HG03432 (cell line): ENCODE measurements around the gene SLCO4A1.

Experiments used
- ATAC-seq: cut with Tn5 transposase; IDR thresholded peaks from one replicate; pipeline ENCODE4 v1.9.1; 2021; ENCODE audit warnings: mild to moderate bottlenecking, moderate library complexity; ENCODE audit not compliant: unreplicated experiment

The SLCO4A1 gene, protein sequence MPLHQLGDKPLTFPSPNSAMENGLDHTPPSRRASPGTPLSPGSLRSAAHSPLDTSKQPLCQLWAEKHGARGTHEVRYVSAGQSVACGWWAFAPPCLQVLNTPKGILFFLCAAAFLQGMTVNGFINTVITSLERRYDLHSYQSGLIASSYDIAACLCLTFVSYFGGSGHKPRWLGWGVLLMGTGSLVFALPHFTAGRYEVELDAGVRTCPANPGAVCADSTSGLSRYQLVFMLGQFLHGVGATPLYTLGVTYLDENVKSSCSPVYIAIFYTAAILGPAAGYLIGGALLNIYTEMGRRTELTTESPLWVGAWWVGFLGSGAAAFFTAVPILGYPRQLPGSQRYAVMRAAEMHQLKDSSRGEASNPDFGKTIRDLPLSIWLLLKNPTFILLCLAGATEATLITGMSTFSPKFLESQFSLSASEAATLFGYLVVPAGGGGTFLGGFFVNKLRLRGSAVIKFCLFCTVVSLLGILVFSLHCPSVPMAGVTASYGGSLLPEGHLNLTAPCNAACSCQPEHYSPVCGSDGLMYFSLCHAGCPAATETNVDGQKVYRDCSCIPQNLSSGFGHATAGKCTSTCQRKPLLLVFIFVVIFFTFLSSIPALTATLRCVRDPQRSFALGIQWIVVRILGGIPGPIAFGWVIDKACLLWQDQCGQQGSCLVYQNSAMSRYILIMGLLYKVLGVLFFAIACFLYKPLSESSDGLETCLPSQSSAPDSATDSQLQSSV

DNA sequence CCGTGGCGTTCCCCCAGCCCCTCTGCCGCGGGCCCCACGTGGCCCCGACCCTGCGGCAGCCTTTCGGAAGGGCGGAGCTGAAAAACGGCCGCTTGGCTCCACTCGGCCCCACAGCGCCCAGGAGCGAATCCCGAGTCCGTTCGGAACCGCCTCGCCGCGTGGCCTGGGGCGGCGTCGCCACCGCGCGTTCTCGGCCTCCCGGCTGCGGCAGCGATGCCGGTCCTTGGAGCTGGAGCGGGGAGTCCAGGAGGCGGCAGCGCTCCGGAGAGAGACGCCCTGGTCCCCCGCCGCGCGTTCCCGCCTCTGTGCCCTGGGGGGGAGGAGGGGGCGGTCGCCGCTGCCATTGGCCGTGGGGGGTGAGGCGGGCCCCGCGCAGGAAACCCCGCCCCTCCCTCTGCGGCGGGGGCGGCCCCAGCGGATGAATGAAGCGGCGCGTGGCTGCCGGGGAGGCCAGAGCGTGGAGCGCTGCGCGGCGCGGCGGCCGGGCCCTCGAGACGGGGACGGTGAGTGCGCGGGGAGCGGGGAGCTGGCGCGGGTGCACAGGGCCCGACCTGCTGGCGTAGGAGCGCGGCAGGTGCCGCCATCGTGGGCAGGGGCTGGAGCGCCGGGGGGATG is at the start of gene SLCO4A1:
SLCO4A1 (plus strand) TSS at position 453 of the 615 bp plus-strand sequence. CDS start 13,952 bp downstream, outside the sequence.
- ATAC-seq: peak; percentile 79

DNA sequence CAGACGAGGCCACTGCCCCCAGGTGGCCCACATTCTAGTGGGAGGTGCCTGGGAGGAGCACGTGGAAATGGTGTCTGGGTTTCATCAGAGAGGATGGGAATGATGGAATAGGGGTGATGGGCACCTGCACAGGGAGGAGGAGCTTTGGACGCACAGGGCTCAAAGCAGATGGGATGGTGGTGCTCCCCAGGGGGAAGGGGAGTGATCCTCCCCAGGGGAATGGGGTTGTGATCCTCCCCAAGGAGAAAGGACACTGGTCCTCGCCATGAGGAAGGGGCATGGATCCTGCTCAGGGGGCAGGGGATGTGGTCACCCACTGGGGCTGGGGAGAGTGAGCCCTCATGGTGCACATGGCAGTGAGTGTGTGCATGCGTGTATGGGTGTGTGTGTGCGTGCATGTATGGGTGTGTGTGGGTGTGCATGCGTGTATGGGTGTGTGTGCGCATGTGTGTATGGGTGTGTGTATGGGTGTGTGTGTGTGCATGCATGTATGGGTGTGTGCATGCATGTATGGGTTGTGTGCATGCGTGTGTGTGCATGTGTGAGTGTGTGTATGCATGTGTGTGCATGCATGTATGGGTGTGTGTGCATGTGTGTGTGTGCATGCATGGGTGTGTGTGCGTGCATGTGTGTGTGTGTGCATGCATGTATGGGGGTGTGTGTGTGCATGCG is 49.7 kb upstream of the SLCO4A1 start:
- no peak for ATAC-seq

DNA sequence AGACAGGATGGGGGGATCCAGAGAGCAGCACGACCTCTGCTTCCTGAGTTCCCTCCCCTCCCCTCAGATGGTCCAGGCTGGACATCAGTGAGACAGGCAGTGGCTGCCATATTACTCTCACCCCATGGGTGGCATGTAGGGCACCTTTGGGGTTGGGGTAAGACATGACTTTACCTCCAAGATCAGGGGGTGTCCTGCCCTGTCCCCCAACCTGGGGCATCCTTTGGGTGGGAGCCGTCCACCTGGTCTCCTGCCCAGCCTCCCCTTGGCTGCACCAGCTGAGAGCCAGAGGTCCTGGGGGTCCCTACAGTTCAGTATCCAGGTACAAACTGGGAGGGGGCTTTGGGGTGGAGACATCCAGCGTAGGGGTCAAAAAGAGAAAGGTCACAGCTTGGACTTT is 48.7 kb upstream of the SLCO4A1 start:
- ATAC-seq: no peak

- no peak for ATAC-seq
These were observed 47.2 kb upstream of the SLCO4A1 start for GRCh38 chr20:62595069-62595468.

DNA sequence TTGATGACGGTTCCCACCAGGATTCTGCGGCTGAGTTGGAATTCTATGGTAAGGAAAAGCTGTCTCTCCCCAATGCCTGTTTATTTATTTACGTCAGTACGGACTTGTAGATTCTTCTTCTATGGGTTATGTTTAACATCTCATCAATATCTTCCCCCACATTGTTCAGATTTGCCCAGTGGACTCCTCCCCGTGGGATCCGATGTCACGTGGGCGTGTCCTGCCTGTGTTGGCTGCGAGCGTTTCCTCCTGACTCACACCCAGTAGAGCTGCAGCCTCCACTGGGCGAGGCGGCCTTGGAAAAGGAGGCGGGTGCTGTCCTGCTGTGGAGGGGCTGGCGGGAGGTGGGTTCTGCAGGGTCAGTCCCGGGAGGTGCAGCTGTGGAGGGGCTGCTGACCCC is 46.8 kb upstream of the SLCO4A1 start:
- no peak for ATAC-seq

GRCh38 chr20:62596486-62596885 is 45.8 kb upstream of the SLCO4A1 start:
- ATAC-seq: no peak

DNA sequence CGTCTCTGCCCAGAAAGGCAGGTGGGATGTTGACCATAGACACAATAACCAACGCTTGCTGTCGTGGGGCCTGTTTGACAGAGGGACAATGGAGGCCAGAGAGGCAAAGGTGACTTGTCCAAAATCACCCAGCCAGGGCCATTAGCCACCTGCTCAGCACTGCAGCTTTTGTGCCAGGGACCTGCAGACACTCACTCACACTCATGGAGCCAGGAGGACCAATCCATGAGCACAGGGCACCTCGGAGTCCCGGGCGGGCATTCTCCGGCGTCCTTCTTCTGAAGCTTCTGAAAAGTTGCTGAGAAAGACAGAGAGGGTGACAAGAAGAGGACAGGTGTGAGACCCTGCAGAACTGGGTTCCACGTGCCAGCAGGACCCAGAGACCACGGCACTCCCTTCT is 45.4 kb upstream of the SLCO4A1 start:
- no peak for ATAC-seq

GRCh38 chr20:62597416-62598115 is 44.7 kb upstream of the SLCO4A1 start:
- no peak for ATAC-seq

- ATAC-seq: no peak
These were observed 43.5 kb upstream of the SLCO4A1 start for GRCh38 chr20:62598761-62599194.

DNA sequence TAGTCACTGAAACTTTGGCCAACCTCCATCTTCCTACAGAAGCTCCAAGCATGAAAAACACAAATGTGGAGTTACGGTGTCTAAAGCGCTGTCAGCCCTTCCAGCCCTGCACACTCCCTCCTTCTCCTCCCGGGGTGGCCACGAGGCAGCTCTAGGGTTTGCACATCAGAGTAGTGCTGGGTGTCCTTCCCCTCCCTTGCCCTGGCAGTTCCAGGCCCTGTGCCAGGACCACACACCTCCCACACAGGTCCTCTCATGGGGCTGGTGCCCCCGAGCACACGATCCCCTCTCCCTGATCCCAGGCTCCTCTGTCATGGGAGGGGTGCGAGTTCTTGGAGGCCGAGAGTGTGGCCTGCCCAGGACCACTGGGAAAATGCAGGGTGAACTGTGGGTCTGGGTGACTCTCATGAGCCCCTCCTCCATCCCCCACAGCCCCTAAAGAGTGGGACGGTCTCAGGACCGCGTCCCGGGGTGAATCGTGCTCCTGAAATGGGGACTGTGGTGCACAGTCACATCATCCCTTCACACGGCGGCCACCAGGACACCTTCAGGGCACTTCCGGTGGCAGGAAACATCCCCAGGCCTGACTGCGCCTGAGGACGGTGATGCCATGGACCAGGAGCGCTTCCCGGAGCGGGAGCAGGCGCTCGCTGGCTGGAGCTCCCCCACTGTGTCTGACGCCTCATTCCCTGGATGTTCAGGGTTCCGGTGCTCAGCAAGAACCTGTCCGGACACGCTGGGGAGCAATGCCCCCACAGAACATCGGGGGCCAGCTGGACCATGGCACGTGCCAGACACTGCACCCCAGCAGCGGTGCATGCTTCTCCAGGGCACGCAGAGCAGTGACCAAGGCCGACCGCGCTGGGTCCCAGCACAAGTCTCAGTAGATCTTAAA is 42.8 kb upstream of the SLCO4A1 start:
- ATAC-seq: no peak

- ATAC-seq: no peak
These were observed 41.1 kb upstream of the SLCO4A1 start for GRCh38 chr20:62601172-62601571.

- ATAC-seq: no peak
These were observed 40.6 kb upstream of the SLCO4A1 start for GRCh38 chr20:62601714-62602113.

DNA sequence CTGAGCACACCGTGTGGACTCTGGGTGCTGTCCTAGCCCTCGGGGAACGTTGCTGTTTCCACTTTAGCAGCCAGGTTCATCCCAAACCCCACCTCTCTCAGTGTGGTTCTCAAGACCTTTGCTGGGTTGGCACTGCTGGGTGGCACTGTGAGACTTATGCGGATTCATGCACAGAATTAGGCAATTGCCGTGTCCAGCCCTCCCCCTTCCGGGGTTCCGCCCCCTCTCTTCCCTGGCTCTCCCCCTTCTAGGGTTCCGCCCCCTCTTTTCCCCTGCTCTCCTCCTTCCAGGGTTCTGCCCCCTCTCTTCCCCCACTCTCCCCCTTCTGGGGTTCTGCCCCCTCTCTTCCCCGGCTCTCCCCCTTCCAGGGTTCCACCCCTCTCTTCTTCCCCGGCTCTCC is 39.8 kb upstream of the SLCO4A1 start:
- ATAC-seq: no peak

DNA sequence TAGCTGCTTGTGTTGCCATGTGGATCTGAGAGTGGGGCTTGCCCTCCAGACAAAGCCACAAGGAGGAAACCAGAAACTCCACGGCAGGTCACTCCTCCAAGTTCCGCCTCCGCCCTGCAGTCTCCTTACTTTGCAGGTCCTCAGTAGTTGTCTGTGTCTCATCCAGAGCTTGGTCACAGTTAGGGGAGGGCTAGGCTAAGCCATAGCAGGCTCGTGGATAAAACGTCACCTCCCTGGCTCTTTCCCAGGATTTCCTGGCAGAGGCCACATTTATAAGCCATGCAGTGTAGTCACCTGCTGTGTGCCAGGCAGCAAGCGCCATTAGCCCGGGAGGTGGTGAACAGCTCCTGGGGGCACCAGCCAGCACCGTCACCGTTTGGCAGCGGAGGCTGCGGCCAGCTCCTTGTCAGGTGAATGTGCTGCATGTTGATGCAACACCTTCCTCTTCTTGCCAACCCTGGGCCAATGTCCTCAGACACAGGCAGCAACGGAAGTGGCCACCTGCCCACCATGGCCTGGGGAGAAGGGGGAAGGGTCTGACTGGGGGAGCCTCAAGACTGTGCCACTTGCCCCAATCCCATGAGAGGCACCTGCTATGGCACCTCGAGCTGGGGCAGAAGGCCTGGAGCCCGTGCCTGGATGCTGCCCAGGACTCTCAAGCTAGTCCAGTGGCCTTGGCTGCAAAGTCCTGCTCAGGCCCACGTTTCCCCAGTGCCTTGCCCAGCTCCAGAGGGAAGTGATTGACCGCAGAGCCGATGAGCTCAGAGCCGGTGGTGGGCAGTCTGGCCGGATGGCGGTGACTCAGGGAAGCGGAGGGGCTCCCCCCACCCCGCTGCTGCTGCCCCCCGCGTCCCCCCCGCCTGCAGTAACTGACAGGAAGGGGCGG is 39.0 kb upstream of the SLCO4A1 start:
- ATAC-seq: peak; percentile 50

- no peak for ATAC-seq
These were observed 38.2 kb upstream of the SLCO4A1 start for GRCh38 chr20:62603907-62604785.

DNA sequence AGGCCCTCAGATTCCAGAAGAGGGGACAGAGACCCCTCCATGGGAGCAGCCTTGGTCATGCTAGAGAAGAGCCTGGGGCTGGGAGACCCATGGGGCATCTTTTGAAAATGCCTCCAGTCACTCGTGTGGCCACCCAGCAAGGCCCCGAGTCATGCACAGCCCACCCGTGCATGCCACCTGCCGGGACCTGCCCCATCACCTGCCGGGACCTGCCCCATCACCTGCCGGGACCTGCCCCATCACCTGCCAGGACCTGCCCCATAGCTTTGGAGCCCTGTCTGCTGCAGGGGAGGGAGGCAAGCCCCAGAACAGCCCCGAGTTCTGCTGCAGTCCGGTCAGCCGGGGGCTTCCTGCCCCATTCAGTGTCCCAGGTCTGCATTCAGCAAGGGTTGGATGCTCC is 37.5 kb upstream of the SLCO4A1 start:
- ATAC-seq: no peak

- no peak for ATAC-seq
These were observed 36.9 kb upstream of the SLCO4A1 start for GRCh38 chr20:62605236-62605943.
